Measurements from ENCODE around the gene HTR1D. TPM values are rescaled to one million over a fixed set of nuclear protein-coding genes. Genes with fewer than 3 reads are reported as not detected.

Gene HTR1D
- total RNA-seq, 1 donor from 2014 or later: not detected

Other genes with a start within 250 kb of the HTR1D start
- gene LACTBL1, start 244.6 kb downstream of the HTR1D start, total RNA-seq: not detected
- gene TEX46, start 201.7 kb downstream of the HTR1D start, total RNA-seq: not detected
- gene KDM1A, start 198.0 kb downstream of the HTR1D start, total RNA-seq: 44.5 TPM
- 17.1 TPM for gene LUZP1, start 48.6 kb downstream of the HTR1D start, total RNA-seq
- gene HNRNPR, start 126.8 kb upstream of the HTR1D start, total RNA-seq: 96.2 TPM
- gene ZNF436, start 152.3 kb upstream of the HTR1D start, total RNA-seq: 23.7 TPM
- gene TCEA3, start 207.2 kb upstream of the HTR1D start, total RNA-seq: 25.6 TPM